MCF 10A (cell line): ENCODE results near the gene CT47A1. TPM values are rescaled to one million over a fixed set of nuclear protein-coding genes. Genes with fewer than 3 reads are reported as not detected.

Source experiments
- BruUV-seq: library from RNA; stranded (reverse); fragments of 400-500 nt; replicated peaks from 2 replicates; lab custom pipeline; 2021; lab: Mats Ljungman, UMichigan
- CTCF ChIA-PET: fragments of 300-600 bp; sonication (Branson Sonifier 250); formaldehyde crosslinking; extraction: SDS; loops from one replicate; lab custom pipeline; 2021; ENCODE audit warnings: antibody characterized with exemption, inconsistent platforms; lab: Yijun Ruan, JAX
- POLR2A ChIA-PET: fragments of 300-600, 350-650 bp; sonication (Branson Sonifier 250); formaldehyde crosslinking; extraction: SDS; loops from one replicate; lab custom pipeline; 2020; ENCODE audit warnings: antibody characterized with exemption, inconsistent platforms; lab: Yijun Ruan, JAX
- DNase-seq: peaks from one replicate; pipeline ENCODE4 v3.0.0-alpha.2; 2018; ENCODE audit not compliant: unreplicated experiment
- H3K27ac Mint-ChIP-seq: one replicate; pipeline ENCODE4 v1.8.0; 2022; ENCODE audit warnings: mild to moderate bottlenecking, low read depth, mixed read lengths; ENCODE audit not compliant: unreplicated experiment
- H3K27me3 Mint-ChIP-seq: one replicate; pipeline ENCODE4 v1.8.0; 2022; ENCODE audit warnings: mixed read lengths; ENCODE audit not compliant: insufficient read depth, unreplicated experiment
- H3K36me3 Mint-ChIP-seq: one replicate; pipeline ENCODE4 v1.8.0; 2022; ENCODE audit warnings: mild to moderate bottlenecking, moderate library complexity, mixed read lengths; ENCODE audit not compliant: insufficient read depth, unreplicated experiment
- H3K4me1 Mint-ChIP-seq: one replicate; pipeline ENCODE4 v1.8.0; 2022; ENCODE audit warnings: mixed read lengths; ENCODE audit not compliant: insufficient read depth, unreplicated experiment
- H3K4me3 Mint-ChIP-seq: one replicate; pipeline ENCODE4 v1.8.0; 2022; ENCODE audit warnings: mild to moderate bottlenecking, moderate library complexity, mixed read lengths; ENCODE audit not compliant: unreplicated experiment
- H3K9me3 Mint-ChIP-seq: one replicate; pipeline ENCODE4 v1.8.0; 2022; ENCODE audit warnings: mixed read lengths; ENCODE audit not compliant: unreplicated experiment
- intact Hi-C: fragments of 100-400 bp; cut with micrococcal nuclease; formaldehyde crosslinking; loops from 2 replicates; pipeline ENCODE4 v1.14.1; 2022
- total RNA-seq: library from RNA; stranded (reverse); gene quantifications from 2 replicates; pipeline ENCODE4 v1.2.3, GENCODE V29; 2022
- TF ChIP-seq, protein P1 (sequence below): fragments of 200-600 bp; IDR thresholded peaks from one replicate; pipeline ENCODE4 v1.8.0; 2022; ENCODE audit warnings: antibody characterized with exemption, mild to moderate bottlenecking; ENCODE audit not compliant: unreplicated experiment

CT47A1 gene
- total RNA-seq, 1 experiment from 2014 or later: not detected

- TF ChIP-seq, protein P1, sequence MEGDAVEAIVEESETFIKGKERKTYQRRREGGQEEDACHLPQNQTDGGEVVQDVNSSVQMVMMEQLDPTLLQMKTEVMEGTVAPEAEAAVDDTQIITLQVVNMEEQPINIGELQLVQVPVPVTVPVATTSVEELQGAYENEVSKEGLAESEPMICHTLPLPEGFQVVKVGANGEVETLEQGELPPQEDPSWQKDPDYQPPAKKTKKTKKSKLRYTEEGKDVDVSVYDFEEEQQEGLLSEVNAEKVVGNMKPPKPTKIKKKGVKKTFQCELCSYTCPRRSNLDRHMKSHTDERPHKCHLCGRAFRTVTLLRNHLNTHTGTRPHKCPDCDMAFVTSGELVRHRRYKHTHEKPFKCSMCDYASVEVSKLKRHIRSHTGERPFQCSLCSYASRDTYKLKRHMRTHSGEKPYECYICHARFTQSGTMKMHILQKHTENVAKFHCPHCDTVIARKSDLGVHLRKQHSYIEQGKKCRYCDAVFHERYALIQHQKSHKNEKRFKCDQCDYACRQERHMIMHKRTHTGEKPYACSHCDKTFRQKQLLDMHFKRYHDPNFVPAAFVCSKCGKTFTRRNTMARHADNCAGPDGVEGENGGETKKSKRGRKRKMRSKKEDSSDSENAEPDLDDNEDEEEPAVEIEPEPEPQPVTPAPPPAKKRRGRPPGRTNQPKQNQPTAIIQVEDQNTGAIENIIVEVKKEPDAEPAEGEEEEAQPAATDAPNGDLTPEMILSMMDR: no peak
- ChIA-PET CTCF (interaction anchor here (0.9 kb wide), 1 partner anchor 656 kb away, joined by 3 read pairs; no protein-coding TSS in a partner anchor), POLR2A (interaction anchor here (0.7 kb wide), 1 partner anchor 9 kb away, joined by 3 read pairs; no protein-coding TSS in a partner anchor)
- no TSS peak for BruUV-seq
- Mint-ChIP-seq H3K4me1 (no peaks in the 10 kb centered on the region), H3K9me3 (peaks cover 8% of the 10 kb centered on the region), H3K36me3 (no peaks in the 10 kb centered on the region), H3K4me3 (no peak overlapping the region), H3K27me3 (no peaks in the 10 kb centered on the region), H3K27ac (no peak overlapping the region)
- intact Hi-C loops: no loop called here
- DNase-seq: peak; percentile 43
Observed at GRCh38 chrX:121014826-121015225, 29.3 kb upstream of the CT47A1 start.

DNA sequence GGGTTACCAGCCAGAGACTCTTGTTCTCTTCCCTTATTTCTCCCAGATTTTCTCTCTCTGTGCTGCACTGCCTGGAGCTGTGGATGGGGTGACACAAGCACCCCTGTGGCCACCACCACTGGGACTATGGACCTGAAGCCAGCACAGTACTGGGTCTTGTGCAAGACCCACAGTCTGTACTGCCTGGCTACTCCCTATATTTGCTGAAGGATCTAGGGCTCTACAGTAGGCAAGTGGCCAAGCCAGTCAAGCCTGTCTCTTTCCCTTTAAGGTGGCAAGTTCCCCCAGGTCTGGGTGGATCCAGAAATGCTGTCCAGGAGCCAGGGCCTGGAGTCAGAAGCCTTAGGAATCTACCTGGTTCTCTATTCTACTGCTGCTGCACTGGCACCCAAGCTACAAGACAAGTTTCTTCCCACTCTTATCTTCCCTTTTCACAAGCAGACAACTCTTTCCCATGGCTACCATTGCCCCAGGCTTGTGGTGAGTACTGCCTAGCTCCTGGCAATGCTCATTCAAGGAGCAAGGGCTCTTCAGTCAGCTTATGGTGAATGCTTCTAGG is 28.4 kb upstream of the CT47A1 start:
- H3K4me3 Mint-ChIP-seq: no peak overlapping the region
- H3K9me3 Mint-ChIP-seq: peaks cover 8% of the 10 kb centered on the region
- intact Hi-C loops: no loop called here
- no peak overlapping the region for H3K27ac Mint-ChIP-seq
- no peak for DNase-seq
- POLR2A ChIA-PET: interaction anchor here (1.1 kb wide), 1 partner anchor 14 kb away, joined by 3 read pairs; no protein-coding TSS in a partner anchor
- no peaks in the 10 kb centered on the region for H3K4me1 Mint-ChIP-seq
- CTCF ChIA-PET: no interaction called here
- TF ChIP-seq, protein P1: no peak
- H3K27me3 Mint-ChIP-seq: no peaks in the 10 kb centered on the region
- no TSS peak for BruUV-seq
- H3K36me3 Mint-ChIP-seq: no peaks in the 10 kb centered on the region

DNA sequence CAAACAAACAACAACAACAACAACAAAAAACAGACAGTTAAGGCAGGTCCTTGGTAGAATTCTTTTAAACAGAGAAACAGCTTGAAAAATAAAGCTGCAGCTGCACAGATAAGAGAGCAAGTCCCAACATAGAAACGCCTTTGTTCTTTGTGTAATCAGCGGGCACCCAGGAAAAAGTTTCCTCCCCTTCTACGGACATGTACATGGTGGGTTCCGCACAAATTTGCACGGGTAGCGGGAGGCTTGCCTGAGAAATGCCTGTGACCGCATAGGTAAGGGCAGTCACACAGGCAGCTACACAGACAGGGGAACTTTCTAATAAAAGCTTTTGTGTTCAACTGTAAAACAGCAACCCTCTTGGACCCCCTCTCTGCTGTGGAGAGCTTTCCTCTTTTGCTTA is 25.7 kb upstream of the CT47A1 start:
- Mint-ChIP-seq H3K4me1 (no peaks in the 10 kb centered on the region), H3K4me3 (no peak overlapping the region), H3K27me3 (no peaks in the 10 kb centered on the region), H3K27ac (no peak overlapping the region), H3K36me3 (no peaks in the 10 kb centered on the region), H3K9me3 (peaks cover 10% of the 10 kb centered on the region)
- CTCF ChIA-PET: no interaction called here
- DNase-seq: no peak
- BruUV-seq: no TSS peak
- intact Hi-C loops: no loop called here
- POLR2A ChIA-PET: no interaction called here
- TF ChIP-seq, protein P1: no peak

GRCh38 chrX:121010218-121010617 is 24.7 kb upstream of the CT47A1 start:
- H3K27me3 Mint-ChIP-seq: no peaks in the 10 kb centered on the region
- no peak for DNase-seq
- intact Hi-C loops: no loop called here
- POLR2A ChIA-PET: no interaction called here
- H3K4me3 Mint-ChIP-seq: no peak overlapping the region
- no TSS peak for BruUV-seq
- TF ChIP-seq, protein P1: no peak
- H3K27ac Mint-ChIP-seq: no peak overlapping the region
- CTCF ChIA-PET: no interaction called here
- H3K36me3 Mint-ChIP-seq: no peaks in the 10 kb centered on the region
- no peaks in the 10 kb centered on the region for H3K4me1 Mint-ChIP-seq
- H3K9me3 Mint-ChIP-seq: peaks cover 16% of the 10 kb centered on the region
